Measurements from ENCODE around the gene ARFGAP3.

ARFGAP3 gene

GRCh38 chr22:42883970-42884369, 26.9 kb upstream of the ARFGAP3 start:
- no peak for DNase-seq (ENCODE audit: low read depth in 2 of 2)

GRCh38 chr22:42883121-42883520, 26.0 kb upstream of the ARFGAP3 start:
- DNase-seq (ENCODE audit: low read depth in 2 of 2) = no peak

GRCh38 chr22:42881982-42882656, 25.0 kb upstream of the ARFGAP3 start:
- DNase-seq (ENCODE audit: low read depth in 2 of 2) = no peak

- DNase-seq (ENCODE audit: low read depth in 2 of 2) = no peak
Observed at GRCh38 chr22:42881298-42881697, 24.2 kb upstream of the ARFGAP3 start.

- DNase-seq (ENCODE audit: low read depth in 2 of 2) = no peak
Observed at GRCh38 chr22:42880815-42881214, 23.7 kb upstream of the ARFGAP3 start.

GRCh38 chr22:42879371-42880021, 22.4 kb upstream of the ARFGAP3 start:
- DNase-seq (ENCODE audit: low read depth in 2 of 2) = no peak

- no peak for DNase-seq (ENCODE audit: low read depth in 2 of 2)
Observed at GRCh38 chr22:42878561-42879305, 21.7 kb upstream of the ARFGAP3 start.

- no peak for DNase-seq (ENCODE audit: low read depth in 2 of 2)
Observed at GRCh38 chr22:42877597-42878340, 20.7 kb upstream of the ARFGAP3 start.

- DNase-seq (ENCODE audit: low read depth in 2 of 2) = no peak
Observed at GRCh38 chr22:42877158-42877557, 20.1 kb upstream of the ARFGAP3 start.

- DNase-seq (ENCODE audit: low read depth in 2 of 2) = no peak
Observed at GRCh38 chr22:42876041-42876440, 19.0 kb upstream of the ARFGAP3 start.

GRCh38 chr22:42874010-42874409, 16.9 kb upstream of the ARFGAP3 start:
- no peak for DNase-seq (ENCODE audit: low read depth in 2 of 2)

- DNase-seq (ENCODE audit: low read depth in 2 of 2) = no peak
Observed at GRCh38 chr22:42873356-42873755, 16.3 kb upstream of the ARFGAP3 start.

- no peak for DNase-seq (ENCODE audit: low read depth in 2 of 2)
Observed at GRCh38 chr22:42872821-42873220, 15.7 kb upstream of the ARFGAP3 start.

GRCh38 chr22:42871146-42872050, 14.3 kb upstream of the ARFGAP3 start:
- DNase-seq (ENCODE audit: low read depth in 2 of 2) = no peak

- DNase-seq (ENCODE audit: low read depth in 2 of 2) = no peak
Observed at GRCh38 chr22:42869888-42870480, 12.9 kb upstream of the ARFGAP3 start.

GRCh38 chr22:42869463-42869862, 12.4 kb upstream of the ARFGAP3 start:
- no peak for DNase-seq (ENCODE audit: low read depth in 2 of 2)

- DNase-seq (ENCODE audit: low read depth in 2 of 2) = no peak
Observed at GRCh38 chr22:42868751-42869251, 11.7 kb upstream of the ARFGAP3 start.

GRCh38 chr22:42866100-42866499, 9.0 kb upstream of the ARFGAP3 start:
- no peak for DNase-seq (ENCODE audit: low read depth in 2 of 2)

GRCh38 chr22:42865536-42865935, 8.5 kb upstream of the ARFGAP3 start:
- no peak for DNase-seq (ENCODE audit: low read depth in 2 of 2)

- peak in 1 of 2 experiments; percentile 25 for DNase-seq (ENCODE audit: low read depth in 2 of 2)
Observed at GRCh38 chr22:42863349-42863961, 6.4 kb upstream of the ARFGAP3 start.

Measured in stimulated activated CD4-positive, alpha-beta T cell treated with anti-CD3 and anti-CD28 coated beads, Interleukin-12 subunit alpha, Interleukin-12 subunit beta, amount 100 ng/mL, for 24 hours (primary cell).